Stimulated activated CD4-positive, alpha-beta T cell treated with anti-CD3 and anti-CD28 coated beads, TNF-alpha, amount 100 ng/mL, for 4 hours (primary cell): ENCODE data around the gene CACUL1.

ENCODE experiments used
- DNase-seq, 3 experiments: peaks; one replicate each; pipeline ENCODE4 v3.0.0-alpha.2; 2020; ENCODE audit warnings: low read depth in 3 of 3

Gene CACUL1

DNA sequence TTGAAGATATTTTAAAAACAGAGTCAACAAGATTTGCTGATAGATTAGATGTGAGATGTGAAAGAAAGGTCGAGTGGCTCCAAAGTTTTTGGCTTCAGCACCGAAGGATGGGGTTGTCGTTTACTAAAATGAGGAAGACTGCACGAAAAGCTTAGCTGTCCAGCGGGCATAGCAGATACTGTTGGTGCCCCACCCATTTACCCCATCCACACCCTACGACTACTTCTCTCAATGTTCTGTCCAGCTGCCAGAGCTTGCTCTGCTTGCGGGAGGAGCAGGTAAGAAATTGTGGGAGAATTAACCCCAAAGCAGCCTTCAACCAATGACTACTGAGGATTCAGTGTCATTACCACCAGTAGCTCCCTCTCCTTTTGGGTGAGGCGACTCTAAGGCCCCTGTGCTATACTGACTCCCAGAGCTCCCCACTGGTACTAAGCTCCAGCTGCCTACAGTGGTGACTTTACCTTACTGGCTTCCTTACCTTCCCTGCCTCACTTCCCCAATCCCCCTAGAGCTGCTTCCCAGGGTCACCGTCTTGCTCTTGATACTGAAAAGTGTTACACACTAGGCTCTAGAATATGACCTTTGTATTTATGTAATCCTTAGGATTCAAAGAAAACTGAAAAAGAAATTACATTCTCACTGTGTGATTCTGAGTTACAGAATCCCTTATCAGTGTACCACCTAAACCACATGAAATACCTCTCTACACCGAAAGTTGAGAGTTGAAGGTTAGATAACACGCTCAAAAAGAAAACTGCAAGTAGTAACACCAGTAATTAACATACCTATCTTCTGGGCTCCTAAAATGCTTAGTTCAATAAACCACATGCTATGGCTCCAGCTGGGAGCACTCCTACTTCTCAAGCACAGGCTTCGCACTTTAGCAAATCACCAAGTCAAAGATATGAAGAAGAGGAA lies 22.3 kb downstream of the CACUL1 start:
- no peak for DNase-seq

DNA sequence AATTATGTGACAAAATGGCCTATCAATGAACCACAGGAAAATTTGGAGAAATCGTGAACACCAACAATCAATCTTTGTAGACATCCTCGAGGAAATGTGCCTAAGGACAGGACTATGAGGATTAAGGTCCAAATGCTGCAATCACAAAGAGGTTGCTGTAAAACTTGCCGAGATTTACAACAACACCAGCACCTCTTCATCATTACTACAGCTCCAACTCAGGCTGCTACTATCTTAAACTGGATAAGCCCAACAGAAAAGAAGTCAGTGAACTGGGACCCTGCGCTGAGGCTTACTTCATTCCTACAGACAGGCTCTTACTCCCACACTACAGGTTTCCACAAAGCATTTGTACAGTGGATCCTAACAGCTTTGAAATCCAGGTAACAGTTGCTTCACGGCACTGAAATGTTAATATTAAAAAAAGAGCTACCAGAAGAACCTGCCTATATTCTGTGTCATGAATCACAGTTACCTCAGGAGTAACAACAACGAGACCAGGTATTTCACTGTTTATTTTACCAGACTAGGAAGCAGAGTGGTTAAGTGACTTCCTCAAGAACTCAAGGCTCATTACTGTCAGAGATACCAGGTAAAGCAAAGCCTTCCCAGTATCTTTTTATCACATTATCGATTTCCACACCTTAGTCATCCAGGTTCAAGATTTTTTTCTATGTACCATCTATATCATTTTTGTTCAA lies 23.9 kb downstream of the CACUL1 start:
- DNase-seq, result no peak

DNA sequence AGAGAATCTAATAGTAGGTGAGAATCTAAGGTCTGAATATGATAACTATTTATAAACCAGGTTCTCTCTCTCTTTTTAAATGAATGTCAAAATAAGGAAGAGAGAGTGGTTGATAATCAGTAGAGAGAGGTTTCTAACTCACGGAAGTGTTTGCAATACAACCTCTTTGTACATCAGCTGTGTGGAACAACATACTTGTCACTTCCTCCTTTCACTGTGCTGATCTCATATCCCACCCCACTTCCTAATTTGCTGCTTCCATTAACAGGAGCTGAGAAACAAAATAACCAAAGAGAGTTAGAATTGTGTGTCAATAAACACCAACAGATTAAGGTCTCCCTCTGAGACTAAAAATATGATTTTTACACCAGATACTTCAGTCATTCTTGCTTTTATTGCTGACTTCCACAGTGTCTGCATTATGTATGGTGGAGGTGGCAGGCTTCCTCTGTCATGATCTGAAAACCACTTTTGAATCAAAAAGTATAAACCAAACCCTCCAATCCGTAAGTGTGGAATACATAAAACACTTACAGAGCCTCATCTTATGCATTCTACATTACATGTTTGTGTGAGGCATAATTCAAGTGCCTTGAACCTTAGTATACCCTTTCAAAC lies 25.0 kb downstream of the CACUL1 start:
- no peak for DNase-seq

DNA sequence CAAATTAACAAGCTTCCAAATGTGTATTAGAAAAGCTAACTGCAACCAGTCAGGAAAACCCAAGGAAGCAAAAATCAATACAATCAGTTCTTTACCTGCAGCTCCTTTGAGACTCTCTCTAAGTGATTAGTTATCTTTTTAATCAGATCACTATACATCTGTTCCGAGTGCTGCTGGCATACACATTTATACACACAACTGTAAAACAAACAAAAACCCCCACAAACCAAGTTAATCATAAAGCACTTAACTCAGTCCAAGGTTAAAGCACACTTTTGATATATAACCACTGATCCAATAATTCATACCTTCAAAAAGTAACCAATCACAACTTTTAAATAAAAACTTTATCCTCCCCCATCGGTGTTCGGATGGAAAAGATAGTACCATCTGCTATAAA lies 25.6 kb downstream of the CACUL1 start:
- DNase-seq, result no peak

DNA sequence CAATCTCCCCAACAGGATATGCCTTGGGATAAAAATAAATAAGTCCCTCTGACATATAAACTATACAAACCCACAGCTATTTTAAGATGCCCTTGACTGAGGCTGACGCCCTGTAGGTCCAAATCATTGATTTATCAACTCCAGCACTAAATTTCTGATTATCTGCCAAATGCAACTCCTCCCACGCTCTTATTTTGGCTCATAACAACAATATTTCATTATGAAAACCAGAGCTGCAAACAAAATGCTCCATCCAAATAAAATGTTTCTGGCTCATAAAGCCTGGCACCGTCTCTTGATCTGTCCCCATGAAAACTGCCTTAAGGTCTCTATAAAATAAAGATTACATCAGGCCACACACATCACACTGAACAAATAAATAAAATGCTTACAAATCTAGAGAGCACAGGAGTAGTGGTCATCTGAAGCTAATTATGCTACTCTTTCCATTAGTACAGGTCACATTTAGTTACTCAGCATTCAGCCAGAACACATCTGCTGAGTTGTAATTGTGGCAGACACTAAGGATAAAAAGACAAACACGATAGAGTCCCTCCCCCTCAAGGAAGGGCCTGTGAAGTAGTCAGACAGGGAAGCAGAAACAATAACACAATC lies 28.8 kb downstream of the CACUL1 start:
- no peak for DNase-seq

DNA sequence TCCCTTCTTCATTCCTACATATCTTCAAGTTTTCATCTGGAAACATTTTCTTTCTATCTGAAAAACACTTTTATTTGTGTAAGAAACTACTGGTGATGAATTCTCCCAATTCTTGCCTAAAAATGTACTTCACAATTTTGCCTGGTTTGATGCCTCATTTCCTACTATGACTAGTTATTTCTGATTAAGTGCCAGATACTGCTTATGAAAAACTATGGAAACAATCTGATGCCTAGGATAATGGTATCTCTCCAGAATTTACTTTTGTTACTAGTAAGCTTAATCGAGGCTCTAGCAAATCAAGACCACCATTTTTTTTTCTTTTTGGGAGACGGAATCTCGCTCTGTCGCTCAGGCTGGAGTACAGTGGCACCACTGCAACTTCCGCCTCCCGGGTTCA lies 31.3 kb downstream of the CACUL1 start:
- DNase-seq, result no peak

DNA sequence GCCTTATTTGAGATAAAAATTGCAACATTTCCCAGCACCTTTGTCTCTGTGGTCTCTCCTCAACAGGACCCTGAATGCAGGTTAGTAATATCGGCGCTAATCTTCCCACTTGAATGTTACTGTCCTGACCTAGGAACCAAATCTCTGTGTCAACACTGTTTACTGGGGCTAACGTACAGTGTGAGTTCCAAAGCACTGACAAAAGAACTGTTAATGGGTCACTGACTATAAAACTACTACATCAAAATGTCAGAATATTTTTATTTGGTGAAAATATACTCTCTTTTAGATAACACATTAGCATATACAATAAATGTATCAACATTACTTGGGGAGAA lies 33.3 kb downstream of the CACUL1 start:
- DNase-seq, result no peak

DNA sequence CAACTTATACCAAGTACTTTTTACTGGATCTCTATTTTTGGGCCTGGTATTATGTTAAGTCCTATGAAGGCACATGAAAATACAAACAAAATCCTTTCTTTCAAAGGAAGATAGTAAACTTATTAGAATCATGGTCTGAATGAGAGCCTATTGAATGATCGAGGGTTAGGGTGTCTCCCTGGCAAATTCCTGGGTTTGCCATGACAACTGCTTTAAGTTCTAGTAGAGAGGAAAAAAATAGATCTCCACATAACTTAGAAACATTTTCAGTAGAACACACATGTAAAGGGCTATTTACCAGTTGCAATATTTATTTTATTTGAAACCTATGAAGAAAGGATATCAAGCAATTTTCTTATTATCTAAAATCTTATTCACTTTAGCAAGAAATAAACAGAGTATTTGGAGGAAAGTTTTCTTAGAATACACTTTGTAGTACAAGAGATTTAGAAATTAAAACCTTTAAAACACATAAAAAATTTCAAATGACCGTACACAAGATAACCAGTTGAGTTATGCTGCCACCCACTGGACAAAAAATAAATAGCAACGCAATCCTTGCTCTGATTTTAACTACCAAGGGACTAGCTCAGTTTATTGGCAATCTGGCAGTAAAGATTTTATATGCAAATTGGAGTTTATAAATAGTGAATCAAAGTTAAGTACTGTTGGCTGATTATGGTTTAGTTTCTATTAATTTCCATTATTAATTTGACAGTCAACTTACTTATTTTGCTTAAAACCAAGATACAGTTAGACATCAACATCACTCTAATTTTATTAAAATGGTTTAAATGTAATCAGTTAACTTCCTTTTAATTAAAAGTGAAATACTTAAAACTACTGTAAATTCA lies 33.9 kb downstream of the CACUL1 start:
- peak in 2 of 3 experiments; percentile 25 to 49 for DNase-seq

DNA sequence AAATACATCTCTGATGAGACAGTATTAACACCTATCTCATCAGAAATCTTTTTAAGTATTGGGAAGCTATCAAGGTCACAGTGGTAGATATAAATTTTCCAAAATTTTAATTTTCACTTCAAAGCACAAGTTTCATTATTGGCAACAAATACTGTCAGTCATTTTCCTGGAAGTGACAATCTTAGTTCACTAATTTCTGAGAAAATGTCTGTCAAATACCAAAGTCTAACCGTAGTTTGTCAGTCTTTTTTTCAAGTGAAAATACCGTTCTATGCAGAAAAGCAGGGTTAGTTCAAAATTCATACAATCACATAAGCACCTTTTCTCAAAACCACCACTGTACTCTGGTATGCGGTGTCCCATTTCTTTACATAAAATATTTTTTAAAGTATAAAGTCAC lies 40.4 kb downstream of the CACUL1 start:
- DNase-seq, result no peak

DNA sequence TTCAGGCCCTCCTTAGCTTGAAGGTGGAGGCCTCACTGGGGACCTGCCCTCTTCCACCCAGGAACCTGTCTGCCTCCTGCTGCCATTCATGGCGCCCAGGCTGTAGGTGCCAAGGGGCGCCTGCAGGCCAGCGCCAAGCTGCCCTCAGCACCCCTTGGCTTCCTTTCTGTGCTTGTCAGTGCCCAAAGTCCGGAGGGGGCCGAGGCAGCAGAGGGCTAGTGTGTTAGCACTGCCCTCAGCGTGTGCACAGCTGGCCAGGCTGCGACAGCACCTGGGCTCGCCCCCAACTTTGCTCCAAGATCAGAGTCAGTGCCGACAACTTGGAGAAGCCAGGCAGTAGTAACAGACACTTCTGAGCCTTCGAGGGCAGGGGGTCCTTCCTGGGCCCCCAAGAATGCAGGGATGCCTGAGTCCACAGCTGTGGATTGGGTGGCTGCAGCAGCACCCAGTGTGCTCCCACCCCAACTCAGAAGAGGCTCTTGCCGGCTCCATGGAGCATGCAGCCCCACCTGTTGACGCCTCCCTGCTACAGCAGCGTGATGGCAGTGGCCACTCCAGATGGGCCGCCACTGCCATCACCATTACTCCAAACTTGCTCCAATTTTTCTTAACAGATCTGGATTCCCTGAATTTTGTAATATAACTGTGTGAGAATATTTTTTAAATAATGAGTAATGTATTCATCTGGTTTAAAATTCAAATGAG lies 41.7 kb downstream of the CACUL1 start:
- no peak for DNase-seq

DNA sequence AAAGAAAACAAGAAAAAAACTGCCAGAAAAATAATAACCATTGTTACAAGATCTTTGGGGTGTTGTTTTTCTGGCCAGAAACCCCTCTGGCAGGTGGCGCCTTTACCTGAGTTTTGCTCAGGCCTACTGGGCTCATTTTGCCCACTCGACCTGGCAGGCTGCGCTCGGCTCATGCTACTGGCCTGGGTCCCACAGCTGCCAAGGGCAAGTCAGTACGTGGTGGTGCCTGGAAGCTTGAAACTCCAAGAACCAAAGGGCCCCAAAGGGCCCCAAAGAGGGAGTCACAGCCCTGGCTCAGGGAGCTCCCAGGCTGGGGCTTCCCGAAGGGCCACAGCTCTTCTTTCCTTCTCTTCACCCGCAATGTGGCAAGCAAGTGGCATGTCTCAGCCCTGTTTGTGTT lies 42.7 kb downstream of the CACUL1 start:
- DNase-seq, result no peak

DNA sequence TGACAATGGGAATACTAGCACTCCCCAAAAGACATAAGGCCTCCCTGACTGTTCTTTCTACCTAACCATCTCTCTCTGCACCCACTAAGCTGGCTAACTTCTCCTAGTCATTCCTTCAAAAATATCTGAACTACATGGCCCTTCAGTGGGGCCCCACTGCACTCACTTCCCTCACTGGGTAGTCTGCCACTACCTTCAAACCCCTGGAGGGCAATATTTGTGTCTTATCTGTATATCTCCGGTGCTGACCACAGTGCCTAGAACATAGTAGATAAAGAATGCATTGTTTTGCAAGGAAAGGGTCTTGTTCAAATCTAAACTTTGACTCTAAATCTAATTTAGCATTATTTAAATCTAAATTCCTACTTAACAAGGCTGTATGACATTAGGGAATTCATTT lies 44.3 kb downstream of the CACUL1 start:
- DNase-seq, result no peak

DNA sequence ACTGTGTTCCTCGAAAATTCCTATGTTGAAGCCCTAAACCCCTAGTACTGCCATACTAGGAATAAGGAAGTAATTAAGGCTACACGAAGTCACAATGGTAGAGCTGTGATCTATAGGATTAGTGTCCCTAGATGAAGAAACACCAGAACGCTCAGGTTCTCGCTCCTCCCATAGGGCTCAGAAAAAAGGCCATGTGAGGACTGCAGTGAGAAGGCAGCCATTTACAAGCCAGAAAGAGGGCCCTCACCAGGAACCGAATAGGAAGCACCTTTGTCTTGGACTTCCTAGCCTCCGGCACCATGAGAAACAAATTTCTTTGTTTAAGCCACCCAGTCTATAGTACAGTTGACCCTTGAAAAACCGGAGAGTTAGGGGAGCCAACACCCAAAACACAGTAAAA lies 46.2 kb downstream of the CACUL1 start:
- no peak for DNase-seq

DNA sequence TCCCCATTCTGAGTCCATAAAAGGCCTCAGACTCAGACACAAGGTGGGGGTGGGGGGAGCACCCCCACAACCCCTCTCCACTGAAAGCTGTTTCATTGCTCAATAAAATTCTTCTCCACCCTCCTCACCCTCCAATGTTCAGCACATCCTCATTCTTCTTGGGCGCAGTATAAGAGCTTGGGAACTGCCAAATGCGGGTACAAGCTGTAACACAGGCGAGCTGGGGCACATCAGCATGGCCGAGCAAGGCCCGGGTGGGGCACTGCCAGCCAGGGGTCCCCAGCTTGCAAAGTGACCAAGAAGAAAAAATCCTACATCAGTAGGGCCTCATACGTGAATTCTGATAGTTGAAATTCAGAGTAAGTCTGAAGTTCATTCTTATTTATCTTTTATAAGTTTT lies 50.1 kb downstream of the CACUL1 start:
- DNase-seq, result no peak

DNA sequence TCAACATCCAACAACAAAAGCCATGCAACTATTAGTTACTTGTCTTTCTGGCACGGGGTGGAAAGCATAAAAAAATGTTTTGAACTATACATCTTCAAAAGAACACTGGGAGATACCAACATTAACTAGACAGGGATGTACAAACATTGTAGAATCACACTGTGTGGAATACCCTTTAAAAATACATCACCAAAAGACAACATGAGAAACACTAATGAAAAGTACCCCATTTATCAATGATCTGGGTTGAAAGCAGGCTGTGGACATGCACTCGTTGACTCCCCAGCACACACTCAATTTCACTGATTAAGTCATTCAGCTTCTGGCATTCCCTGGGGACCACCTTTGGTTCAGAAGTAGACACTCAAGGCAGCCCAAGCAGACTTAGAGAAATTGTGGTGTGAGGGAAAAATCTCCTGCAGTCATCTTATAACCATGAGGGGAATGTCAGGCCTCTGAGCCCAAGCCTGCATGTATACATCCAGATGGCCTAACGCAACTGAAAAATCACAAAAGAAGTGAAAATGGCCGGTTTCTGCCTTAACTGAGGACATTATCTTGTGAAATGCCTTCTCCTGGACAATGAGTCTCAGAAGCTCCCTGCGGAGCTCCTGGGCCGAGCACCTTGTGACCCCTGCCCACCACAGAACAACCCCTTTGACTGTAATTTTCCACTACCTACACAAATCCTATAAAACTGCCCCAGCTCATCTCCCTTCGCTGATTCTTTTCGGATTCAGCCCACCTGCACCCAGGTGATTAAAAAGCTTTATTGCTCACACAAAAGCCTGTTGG lies 53.0 kb downstream of the CACUL1 start:
- DNase-seq, result no peak

DNA sequence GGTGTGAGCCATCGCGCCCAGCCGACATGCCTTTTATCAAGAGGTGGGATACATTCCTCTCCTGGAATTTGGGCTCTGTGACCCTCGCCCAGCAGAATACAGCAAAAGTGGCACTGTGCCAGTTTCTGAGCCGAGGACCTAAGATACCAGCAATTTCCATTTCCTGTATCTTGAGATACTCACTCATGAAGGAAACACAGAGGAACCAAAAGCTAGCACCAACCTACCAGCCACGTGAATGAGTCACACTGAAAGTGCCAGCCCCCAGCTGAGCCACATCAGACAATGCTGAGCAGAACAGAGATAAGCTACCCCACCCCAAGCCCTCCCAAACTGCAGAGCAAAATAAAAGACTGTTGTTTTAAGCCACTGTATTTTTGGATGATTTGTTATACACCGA lies 56.3 kb downstream of the CACUL1 start:
- DNase-seq, result peak; percentile 38 to 74 (median 73)

DNA sequence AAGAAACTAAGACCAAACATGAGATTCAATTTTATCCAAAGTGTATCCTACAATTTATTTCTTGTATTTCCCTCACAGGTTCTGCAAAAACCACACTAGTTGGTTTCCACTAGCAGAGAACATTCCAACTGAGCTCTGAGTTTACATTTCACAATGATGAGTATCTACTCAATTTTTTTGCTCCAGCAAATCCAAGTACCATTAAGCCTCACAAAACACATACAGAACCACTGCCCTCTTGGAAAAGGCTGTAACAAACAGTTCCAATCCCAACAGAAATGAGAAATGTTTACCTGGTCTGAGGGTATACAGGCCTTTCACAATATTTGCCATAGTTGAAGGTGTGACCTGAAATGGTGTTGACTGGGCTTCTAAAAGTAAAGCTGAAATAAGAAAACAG lies 59.9 kb downstream of the CACUL1 start:
- DNase-seq, result no peak

DNA sequence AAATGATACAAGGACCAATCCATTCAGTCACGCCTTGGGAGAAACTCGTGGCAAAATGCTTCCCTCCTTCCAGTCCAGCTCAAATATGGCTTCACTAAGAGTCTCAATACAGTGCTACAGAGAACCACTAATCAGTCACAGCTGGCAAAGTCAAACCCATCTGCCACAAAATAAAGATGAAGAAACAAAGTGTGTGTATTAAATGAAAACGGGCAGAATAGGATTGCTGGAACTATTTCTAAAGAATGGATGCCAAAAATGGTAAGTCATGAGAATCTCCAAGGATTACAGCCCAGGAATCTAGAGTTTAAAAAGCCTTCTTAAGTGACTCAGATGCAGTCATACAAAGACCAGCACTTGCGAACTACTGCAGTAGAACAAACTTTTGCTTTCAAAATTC lies 61.9 kb downstream of the CACUL1 start:
- DNase-seq, result no peak

DNA sequence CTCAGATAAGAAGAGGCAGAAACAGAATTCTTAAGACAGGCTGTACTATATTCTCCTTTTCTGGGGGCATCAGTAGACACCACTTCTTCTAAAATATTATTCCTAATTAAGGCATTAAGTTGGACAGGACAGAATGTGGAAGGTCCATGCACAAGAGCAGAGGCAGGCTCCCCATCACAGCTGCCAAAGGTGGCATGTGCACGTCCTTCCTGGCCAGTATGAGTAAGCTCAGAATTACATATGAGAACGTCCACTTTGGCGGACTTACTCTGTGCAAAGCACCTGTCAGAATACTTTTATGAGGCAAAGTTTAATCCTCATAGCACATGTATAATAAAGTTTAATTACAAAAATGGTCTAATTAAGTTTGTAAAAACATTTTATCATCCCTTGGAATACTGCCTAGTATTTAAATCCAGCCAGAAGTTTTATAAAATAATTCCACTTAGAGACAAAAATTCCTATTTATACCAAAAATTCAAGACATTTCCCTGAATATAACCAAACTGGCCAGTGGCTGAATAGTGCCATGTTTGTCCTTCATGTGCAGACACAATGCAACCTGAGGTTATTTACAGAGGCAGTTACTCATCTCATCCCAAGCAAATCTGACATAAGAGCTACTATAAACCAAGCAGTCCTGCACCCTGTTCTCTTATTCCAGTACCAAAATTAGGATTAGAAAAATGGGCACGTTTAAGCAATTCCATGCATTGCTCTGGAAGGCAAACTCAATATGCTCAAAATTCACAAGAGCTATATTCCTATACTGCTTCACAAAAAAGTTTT lies 65.5 kb downstream of the CACUL1 start:
- DNase-seq, result no peak
